Cardiac fibroblast (primary cell): ENCODE results near the gene CHRM4.

Experiments
- DNase-seq, 2 donors: peaks; one replicate each; pipeline versions ENCODE4 v3.0.0 to v3.0.0-alpha.2; 2010; ENCODE audit warnings: low read depth in 2 of 2
- H3K4me3 ChIP-seq, 2 donors: replicated peaks in 1 of 2; 1 replicate in 1 of 2; 2 replicates in 1 of 2; pipeline ENCODE4 v1.5.1; 2011; ENCODE audit warnings: low read depth in 2 of 2, low read length in 2 of 2, mild to moderate bottlenecking in 2 of 2, moderate library complexity in 1 of 2
- TF ChIP-seq, protein P1 (sequence below): IDR thresholded peaks from one replicate; pipeline ENCODE4 v1.5.1; 2011; ENCODE audit warnings: low read depth, mild to moderate bottlenecking, low read length, inconsistent platforms

The CHRM4 gene

GRCh38 chr11:46342239-46342638, 49.3 kb downstream of the CHRM4 start:
- H3K4me3 ChIP-seq: no peak overlapping the region
- TF ChIP-seq, protein P1, sequence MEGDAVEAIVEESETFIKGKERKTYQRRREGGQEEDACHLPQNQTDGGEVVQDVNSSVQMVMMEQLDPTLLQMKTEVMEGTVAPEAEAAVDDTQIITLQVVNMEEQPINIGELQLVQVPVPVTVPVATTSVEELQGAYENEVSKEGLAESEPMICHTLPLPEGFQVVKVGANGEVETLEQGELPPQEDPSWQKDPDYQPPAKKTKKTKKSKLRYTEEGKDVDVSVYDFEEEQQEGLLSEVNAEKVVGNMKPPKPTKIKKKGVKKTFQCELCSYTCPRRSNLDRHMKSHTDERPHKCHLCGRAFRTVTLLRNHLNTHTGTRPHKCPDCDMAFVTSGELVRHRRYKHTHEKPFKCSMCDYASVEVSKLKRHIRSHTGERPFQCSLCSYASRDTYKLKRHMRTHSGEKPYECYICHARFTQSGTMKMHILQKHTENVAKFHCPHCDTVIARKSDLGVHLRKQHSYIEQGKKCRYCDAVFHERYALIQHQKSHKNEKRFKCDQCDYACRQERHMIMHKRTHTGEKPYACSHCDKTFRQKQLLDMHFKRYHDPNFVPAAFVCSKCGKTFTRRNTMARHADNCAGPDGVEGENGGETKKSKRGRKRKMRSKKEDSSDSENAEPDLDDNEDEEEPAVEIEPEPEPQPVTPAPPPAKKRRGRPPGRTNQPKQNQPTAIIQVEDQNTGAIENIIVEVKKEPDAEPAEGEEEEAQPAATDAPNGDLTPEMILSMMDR: no peak
- DNase-seq: peak in 1 of 2 donors; percentile 64

DNA sequence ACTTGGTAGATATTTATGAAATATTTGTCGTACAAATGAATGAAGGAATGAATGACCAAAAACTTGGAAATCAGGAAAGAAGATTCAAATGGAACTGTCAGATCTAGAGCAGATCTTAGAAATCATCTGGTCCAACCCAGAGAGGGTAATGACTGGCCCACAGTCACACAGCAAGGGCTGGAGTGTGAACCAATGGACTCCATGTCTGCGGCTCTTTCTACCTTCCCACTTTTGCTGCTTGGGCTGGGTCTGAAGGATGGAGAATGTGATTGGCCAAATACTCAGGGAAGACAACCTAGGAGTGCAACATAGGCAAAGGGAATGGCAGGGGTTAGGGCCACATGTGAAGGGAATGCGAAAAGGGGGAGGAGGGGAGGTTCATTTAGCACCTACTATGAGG, 50.1 kb downstream of the CHRM4 start:
- no peak for DNase-seq
- TF ChIP-seq, protein P1: no peak
- no peak overlapping the region for H3K4me3 ChIP-seq

- H3K4me3 ChIP-seq: no peak overlapping the region
- TF ChIP-seq, protein P1: no peak
- DNase-seq: peak in 1 of 2 donors; percentile 59
These were observed 51.8 kb downstream of the CHRM4 start for GRCh38 chr11:46339816-46340215.

GRCh38 chr11:46338988-46339666, 52.4 kb downstream of the CHRM4 start:
- H3K4me3 ChIP-seq: no peak overlapping the region
- no peak for DNase-seq
- TF ChIP-seq, protein P1: no peak

DNA sequence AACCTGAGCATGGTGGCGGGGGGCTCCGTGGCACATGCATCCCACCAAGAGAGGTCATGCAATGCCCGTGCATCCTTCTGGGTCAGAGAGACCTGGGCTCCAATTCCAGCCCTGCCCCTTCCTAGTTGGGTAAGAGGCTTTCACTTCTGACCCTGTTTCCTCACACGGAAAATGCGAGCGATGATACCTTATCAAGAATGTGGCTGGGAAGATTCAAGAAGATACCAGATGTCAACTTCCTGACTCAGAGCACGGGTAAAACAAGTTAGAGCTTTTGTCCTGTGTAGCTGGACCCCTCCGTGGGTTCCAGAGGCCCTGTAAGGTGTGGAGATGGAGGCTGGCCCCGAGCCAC, 53.0 kb downstream of the CHRM4 start:
- DNase-seq: no peak
- no peak overlapping the region for H3K4me3 ChIP-seq
- TF ChIP-seq, protein P1: no peak

GRCh38 chr11:46337626-46338345, 53.8 kb downstream of the CHRM4 start:
- TF ChIP-seq, protein P1: no peak
- H3K4me3 ChIP-seq: no peak overlapping the region
- no peak for DNase-seq
